ENCODE results near the gene CKS1B.

Gene CKS1B

DNA sequence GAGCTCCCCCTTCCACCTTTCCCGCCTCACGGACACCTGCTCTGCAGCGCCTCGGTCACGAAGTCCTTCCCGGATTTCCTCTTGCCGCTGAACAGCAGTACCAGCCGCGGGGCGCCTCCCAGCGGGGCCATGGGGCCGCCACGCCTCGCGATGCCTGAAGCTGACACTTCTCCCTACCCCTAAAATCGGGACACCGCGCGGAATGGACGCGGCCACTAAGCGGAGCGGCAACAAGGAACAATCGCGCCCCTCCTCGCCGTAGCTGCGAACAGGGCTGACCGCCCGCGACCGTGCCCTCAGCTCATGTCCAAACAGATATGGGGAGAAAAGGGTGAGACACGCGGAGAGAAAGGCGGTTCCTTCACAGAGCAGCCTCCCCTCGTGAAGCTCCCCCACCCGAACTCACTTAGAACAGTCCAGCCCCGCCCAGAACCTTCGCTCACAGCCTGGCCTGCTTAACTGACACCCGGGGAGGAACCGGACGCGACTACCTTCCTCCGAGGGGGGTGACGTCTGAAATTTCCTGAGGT is 37.9 kb upstream of the CKS1B start, which contains the start of gene PMVK:
PMVK (minus strand) TSS at position 165 of the 530 bp plus-strand sequence; CDS start at position 131, 34 bp downstream.
- peak; percentile 98 for DNase-seq (ENCODE audit: low spot score)
- TF ChIP-seq, protein P1, sequence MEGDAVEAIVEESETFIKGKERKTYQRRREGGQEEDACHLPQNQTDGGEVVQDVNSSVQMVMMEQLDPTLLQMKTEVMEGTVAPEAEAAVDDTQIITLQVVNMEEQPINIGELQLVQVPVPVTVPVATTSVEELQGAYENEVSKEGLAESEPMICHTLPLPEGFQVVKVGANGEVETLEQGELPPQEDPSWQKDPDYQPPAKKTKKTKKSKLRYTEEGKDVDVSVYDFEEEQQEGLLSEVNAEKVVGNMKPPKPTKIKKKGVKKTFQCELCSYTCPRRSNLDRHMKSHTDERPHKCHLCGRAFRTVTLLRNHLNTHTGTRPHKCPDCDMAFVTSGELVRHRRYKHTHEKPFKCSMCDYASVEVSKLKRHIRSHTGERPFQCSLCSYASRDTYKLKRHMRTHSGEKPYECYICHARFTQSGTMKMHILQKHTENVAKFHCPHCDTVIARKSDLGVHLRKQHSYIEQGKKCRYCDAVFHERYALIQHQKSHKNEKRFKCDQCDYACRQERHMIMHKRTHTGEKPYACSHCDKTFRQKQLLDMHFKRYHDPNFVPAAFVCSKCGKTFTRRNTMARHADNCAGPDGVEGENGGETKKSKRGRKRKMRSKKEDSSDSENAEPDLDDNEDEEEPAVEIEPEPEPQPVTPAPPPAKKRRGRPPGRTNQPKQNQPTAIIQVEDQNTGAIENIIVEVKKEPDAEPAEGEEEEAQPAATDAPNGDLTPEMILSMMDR (IDR thresholded peaks at IDR 0.05), result no peak
- peak within 1 kb of the TSS; percentile 95 to 99 for H3K27ac ChIP-seq

DNA sequence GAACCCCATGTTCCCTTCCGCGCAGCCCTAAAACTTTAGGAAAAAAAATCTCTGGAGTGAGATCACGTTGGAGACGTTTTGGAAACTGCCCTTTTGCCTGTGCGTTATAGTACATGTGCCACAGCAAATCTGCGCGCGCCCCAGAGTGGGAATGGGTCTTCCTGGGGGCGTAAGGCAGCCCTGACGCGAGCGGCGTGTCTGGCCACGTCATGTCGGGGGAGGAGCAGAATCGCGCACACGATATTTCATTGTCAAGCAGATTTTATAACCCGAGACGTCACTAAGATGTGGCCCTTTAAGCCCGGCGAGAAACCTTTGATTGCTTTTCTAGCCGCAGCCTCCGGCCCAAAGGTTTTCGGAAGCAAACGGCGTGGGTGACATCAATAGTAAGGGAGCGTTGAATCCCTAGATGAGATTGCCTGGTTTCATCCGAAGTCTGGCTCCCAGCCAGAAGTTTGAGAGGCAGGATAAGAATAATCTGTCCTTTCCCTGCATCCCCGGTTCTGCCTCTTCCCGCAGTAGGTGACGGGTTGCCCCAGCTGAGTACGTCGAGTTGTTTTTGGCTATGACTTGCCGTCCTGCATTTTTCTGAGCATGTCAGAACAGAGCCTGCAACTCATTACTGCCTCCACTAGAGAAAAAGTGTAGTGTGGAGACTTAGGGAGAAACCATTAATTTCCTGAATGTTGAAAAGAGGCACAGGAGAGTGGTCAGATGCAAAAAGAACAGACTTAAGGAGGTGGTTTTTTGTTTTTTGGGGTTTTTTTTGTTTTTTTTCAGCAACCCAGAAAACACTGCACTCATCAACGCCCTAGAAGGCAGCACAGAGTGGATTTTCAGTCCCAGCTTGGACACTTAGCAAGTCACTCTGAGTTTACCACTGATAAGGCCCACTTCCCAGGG is 37.1 kb upstream of the CKS1B start:
- peak; percentile 95 for DNase-seq (ENCODE audit: low spot score)
- Histone ChIP-seq H3K4me3 (peak overlapping the region; percentile 78), H3K27ac (peak overlapping the region; percentile 95 to 99)
- TF ChIP-seq, protein P1 (IDR thresholded peaks at IDR 0.05), result no peak

More for the DNA sequence above, 37.9 kb upstream of the CKS1B start, which contains the start of gene PMVK:
- peak within 1 kb of the TSS; percentile 78 for H3K4me3 ChIP-seq

DNA sequence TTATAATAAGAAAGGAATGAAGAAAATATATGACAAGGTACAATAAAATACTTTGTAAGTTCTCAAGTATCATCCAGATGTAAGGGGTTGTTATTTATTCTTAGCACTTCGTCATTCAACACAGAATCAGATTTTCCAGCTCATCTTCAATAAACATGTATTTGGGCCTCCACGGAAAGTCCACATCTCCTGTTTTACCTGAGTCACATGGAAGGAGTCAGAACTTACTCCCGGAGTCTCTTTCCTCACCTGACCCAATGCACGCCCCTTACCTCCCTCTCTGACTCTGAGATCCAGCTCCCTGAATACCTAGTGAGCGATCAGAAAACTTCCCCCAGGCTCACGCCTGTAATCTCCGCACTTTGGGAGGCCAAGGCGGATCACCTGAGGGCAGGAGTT is 36.5 kb upstream of the CKS1B start:
- peak overlapping the region; percentile 78 for H3K4me3 ChIP-seq
- no peak for DNase-seq (ENCODE audit: low spot score)
- TF ChIP-seq, protein P1 (IDR thresholded peaks at IDR 0.05), result no peak

DNA sequence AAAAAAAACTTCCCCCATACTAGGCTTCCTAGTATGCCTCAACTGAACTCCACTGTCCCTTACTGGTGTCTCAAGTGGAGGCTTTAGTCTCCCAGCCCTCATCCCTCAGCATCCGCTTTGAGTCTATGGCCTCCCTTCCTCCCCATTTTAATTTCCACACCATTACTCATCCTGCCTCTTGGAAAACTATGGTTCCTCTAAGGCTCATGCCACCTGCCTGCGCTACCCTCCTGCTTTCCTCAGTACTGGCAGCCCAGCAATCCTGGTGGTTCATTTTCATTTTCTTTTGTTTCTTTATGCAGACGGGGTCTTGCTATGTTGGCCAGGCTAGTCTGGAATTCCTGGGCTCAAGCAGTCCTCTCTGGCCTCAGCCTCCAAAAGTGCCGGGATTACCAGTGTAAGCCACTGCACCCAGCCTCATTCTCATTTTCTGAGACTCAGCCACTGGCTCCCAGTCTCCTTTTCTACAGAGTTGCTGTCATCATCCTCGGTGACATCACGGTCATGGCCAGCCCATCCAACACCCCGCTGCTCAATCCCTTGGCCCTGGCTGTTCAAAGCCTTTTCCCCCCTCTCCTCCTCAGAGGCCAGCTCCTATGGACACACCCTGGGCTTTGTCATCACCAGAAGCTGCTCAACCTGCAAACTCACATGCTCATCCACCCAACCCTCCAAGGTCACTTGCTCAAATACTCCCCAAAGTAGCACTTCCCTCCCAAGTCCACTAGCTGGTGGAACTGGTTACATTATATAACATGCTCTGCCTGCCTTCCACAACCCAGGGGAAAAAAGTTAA is 35.7 kb upstream of the CKS1B start:
- peak overlapping the region; percentile 95 to 99 for H3K27ac ChIP-seq
- no peak for DNase-seq (ENCODE audit: low spot score)
- H3K4me3 ChIP-seq, result no peak overlapping the region

More for the DNA sequence above, 36.5 kb upstream of the CKS1B start:
- H3K27ac ChIP-seq, result peak overlapping the region; percentile 95 to 99

DNA sequence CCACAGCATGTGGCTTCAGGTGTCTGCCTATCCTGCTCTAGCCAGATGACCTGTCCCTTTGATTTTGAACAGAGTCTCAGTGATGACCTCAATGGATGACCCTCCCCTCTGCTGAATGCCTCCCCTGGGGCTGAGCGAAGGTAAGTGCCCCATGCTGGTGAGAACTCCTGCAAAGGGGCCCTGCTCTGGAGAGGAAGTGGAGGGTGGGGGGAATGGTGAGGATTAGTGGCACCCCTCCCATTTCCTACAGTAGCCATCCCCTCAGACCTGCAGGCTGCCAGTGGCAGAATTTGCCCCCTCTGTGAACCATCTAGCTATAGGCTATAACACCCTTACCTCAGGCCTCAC is 34.3 kb upstream of the CKS1B start:
- H3K27ac ChIP-seq, result peak overlapping the region in 1 of 2 donors; percentile 28
- no peak for DNase-seq (ENCODE audit: low spot score)
- no peak overlapping the region for H3K4me3 ChIP-seq
- TF ChIP-seq, protein P1 (IDR thresholded peaks at IDR 0.05), result no peak

More for the DNA sequence above, 35.7 kb upstream of the CKS1B start:
- TF ChIP-seq, protein P1 (IDR thresholded peaks at IDR 0.05), result no peak

DNA sequence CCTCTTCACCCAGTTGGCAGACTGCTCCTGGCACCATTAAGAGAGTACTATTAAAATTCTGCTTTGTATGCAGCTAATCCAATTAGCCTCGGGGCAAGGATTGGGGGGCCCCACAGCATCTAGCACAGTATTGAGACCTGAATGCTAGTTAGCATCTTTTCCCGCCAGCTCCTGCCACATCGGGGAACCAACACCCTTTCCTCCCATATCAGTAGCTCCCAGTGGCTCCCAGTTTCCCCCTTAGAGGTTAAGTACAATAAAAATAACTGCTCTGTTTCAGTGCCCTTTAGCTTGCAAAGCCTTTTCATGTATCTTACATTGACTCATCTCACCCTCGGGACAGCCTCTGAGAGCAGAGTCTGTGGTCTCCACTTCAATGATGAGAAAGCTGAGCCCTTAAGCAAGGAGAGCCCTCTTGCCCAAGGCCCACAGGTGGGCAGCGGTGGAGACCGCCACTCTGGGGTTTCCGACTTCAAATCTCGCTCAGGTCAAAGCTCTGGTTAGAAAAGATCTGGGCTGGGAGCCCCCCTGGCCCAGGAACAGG is 33.8 kb upstream of the CKS1B start:
- Histone ChIP-seq H3K4me3 (no peak overlapping the region), H3K27ac (peak overlapping the region in 1 of 2 donors; percentile 13)
- TF ChIP-seq, protein P1 (IDR thresholded peaks at IDR 0.05), result no peak
- DNase-seq (ENCODE audit: low spot score), result no peak

Data from coronary artery (tissue), 2 donors.